ENCODE results near the gene GMPR2. TPM values are rescaled to one million over a fixed set of nuclear protein-coding genes. Genes with fewer than 3 reads are reported as not detected.

Gene GMPR2
- total RNA-seq, 1 donor from 2014 or later = 37.5 TPM

- Histone ChIP-seq H3K4me1 (no peaks in the 10 kb centered on the region), H3K36me3 (no peaks in the 10 kb centered on the region), H3K27me3 (no peaks in the 10 kb centered on the region), H3K9me3 (no peaks in the 10 kb centered on the region), H3K27ac (no peak overlapping the region), H3K4me3 (no peak overlapping the region)
- TF ChIP-seq, protein P1, sequence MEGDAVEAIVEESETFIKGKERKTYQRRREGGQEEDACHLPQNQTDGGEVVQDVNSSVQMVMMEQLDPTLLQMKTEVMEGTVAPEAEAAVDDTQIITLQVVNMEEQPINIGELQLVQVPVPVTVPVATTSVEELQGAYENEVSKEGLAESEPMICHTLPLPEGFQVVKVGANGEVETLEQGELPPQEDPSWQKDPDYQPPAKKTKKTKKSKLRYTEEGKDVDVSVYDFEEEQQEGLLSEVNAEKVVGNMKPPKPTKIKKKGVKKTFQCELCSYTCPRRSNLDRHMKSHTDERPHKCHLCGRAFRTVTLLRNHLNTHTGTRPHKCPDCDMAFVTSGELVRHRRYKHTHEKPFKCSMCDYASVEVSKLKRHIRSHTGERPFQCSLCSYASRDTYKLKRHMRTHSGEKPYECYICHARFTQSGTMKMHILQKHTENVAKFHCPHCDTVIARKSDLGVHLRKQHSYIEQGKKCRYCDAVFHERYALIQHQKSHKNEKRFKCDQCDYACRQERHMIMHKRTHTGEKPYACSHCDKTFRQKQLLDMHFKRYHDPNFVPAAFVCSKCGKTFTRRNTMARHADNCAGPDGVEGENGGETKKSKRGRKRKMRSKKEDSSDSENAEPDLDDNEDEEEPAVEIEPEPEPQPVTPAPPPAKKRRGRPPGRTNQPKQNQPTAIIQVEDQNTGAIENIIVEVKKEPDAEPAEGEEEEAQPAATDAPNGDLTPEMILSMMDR (IDR thresholded peaks at IDR 0.05) = no peak
- no peak for DNase-seq (ENCODE audit: low spot score in 2 of 2)
- intact Hi-C loops (cut with DNase I) = no loop called here
Measured at GRCh38 chr14:24258119-24258518, 25.4 kb downstream of the GMPR2 start.

- TF ChIP-seq, protein P1 (IDR thresholded peaks at IDR 0.05) = no peak
- Histone ChIP-seq H3K4me1 (no peaks in the 10 kb centered on the region), H3K4me3 (no peak overlapping the region), H3K36me3 (no peaks in the 10 kb centered on the region), H3K27me3 (no peaks in the 10 kb centered on the region), H3K9me3 (no peaks in the 10 kb centered on the region), H3K27ac (no peak overlapping the region)
- DNase-seq (ENCODE audit: low spot score in 2 of 2) = no peak
- intact Hi-C loops (cut with DNase I) = no loop called here
Measured at GRCh38 chr14:24258548-24259265, 26.0 kb downstream of the GMPR2 start.

DNA sequence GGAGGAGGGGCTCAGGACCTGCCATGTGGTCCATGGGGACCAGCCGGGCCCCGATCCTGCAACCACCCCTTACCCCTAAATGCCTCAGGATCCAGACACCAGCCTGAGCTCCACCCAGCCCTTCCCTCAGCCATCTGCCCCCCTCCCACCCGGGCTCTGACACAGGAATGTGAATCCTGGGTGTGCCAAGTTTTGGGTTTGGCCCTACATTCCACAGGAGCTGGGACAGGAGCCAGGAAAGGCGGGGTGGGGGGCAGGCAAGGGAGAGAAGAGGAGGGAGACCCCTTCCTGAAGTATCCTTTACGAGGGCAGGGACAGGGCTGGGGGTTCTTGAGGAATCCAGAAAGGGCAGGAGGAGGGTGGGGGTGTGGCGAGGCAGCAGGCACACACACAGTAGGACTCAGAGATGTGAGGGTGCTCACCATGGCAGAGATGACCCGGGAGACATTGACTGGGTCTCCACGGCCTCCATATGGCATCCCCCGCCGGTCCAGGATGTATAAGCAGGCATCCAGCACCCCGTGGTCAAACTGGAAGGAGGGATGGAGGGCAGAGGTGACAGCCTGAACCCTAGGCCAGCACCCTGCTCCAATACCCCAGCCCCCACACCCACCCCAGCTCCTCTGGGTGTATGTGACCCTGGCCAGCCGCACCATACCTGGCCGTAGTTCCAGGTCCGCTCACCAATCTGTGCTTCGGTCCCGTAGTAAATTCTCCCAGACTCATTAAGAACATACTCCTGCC is 26.7 kb downstream of the GMPR2 start:
- no peak overlapping the region for H3K27ac ChIP-seq
- H3K4me3 ChIP-seq = no peak overlapping the region
- H3K36me3 ChIP-seq = no peaks in the 10 kb centered on the region
- TF ChIP-seq, protein P1 (IDR thresholded peaks at IDR 0.05) = no peak
- no peaks in the 10 kb centered on the region for H3K9me3 ChIP-seq
- no peak for DNase-seq (ENCODE audit: low spot score in 2 of 2)
- no peaks in the 10 kb centered on the region for H3K4me1 ChIP-seq
- intact Hi-C loops (cut with DNase I) = no loop called here
- no peaks in the 10 kb centered on the region for H3K27me3 ChIP-seq

- no peak overlapping the region for H3K27ac ChIP-seq
- TF ChIP-seq, protein P1 (IDR thresholded peaks at IDR 0.05) = no peak
- intact Hi-C loops (cut with DNase I) = no loop called here
- H3K9me3 ChIP-seq = no peaks in the 10 kb centered on the region
- DNase-seq (ENCODE audit: low spot score in 2 of 2) = no peak
- no peaks in the 10 kb centered on the region for H3K4me1 ChIP-seq
- H3K36me3 ChIP-seq = no peaks in the 10 kb centered on the region
- H3K4me3 ChIP-seq = no peak overlapping the region
- H3K27me3 ChIP-seq = no peaks in the 10 kb centered on the region
Measured at GRCh38 chr14:24260026-24260779, 27.5 kb downstream of the GMPR2 start.

GRCh38 chr14:24260780-24261157 is 28.0 kb downstream of the GMPR2 start:
- Histone ChIP-seq H3K27me3 (no peaks in the 10 kb centered on the region), H3K9me3 (no peaks in the 10 kb centered on the region), H3K27ac (no peak overlapping the region), H3K4me3 (no peak overlapping the region), H3K4me1 (no peaks in the 10 kb centered on the region), H3K36me3 (no peaks in the 10 kb centered on the region)
- intact Hi-C loops (cut with DNase I) = no loop called here
- TF ChIP-seq, protein P1 (IDR thresholded peaks at IDR 0.05) = no peak
- no peak for DNase-seq (ENCODE audit: low spot score in 2 of 2)
